GM21515 (cell line): ENCODE data around the gene GAD2.

ENCODE experiments used
- ATAC-seq: cut with Tn5 transposase; IDR thresholded peaks from one replicate; pipeline ENCODE4 v1.9.1; 2021; ENCODE audit not compliant: unreplicated experiment

GAD2 gene

DNA sequence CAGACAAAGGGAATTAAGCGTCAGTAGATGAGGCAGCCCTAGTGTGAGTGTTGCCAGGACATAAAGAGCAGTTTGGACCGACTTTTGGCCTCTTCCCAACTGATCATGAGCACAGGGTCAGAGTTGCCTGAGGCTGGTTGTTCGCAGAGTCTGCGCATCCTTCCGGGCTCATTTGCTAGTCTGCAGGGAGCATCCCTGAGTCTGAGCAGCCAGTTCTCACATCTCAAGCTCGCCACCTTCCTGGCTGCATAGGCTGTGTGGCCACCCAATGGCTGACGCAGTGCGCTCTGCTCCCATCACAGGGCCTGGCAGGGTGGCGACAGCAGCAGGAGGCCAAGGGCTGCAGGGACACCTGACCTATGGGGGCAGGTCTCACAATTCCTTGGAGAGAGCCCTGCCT, 5.0 kb downstream of the GAD2 start:
- no peak for ATAC-seq

- ATAC-seq, result no peak
Observed at GRCh38 chr10:26222563-26222962, 6.0 kb downstream of the GAD2 start.

DNA sequence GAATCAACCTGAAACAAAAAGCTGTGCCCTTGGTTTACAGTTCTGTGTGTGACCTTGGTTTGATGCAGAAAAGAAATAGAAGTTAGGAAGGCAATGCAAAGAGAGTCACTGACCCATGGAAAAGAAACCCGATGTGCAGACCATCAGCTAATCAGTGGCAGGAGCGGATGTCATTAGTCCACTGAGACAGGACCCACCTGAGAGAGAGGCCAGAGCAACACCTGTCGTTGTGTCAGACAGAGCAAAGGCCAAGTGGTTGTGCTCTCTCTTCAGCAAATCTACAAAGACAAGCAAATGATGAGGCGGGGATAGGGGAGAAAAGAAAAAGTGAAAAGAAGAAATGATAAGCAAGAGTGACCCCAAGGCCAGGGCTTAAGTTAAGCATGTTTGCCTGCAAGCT, 8.7 kb downstream of the GAD2 start:
- no peak for ATAC-seq

- ATAC-seq, result no peak
Observed at GRCh38 chr10:26227786-26228185, 11.2 kb downstream of the GAD2 start.

- ATAC-seq, result no peak
Observed at GRCh38 chr10:26232174-26232573, 15.6 kb downstream of the GAD2 start.

- ATAC-seq, result no peak
Observed at GRCh38 chr10:26235761-26236160, 19.2 kb downstream of the GAD2 start.

DNA sequence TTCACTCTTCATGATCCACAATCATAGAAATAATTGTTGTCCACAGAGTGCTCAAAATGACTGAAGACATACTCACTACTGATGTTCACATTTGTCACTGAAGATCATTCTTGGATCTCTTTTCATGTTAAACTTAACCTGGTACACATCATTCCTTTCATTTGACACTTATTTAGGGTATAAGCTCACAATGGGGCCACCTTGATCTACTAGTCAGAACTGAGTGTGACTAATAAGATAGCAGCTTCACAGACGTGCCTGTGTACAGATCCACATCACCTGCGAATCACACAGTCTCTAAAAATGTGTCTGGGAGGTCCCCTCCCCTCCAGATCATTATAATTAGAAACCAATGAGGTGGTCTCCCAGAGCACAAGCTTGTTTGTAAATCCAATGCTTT, 21.8 kb downstream of the GAD2 start:
- no peak for ATAC-seq

DNA sequence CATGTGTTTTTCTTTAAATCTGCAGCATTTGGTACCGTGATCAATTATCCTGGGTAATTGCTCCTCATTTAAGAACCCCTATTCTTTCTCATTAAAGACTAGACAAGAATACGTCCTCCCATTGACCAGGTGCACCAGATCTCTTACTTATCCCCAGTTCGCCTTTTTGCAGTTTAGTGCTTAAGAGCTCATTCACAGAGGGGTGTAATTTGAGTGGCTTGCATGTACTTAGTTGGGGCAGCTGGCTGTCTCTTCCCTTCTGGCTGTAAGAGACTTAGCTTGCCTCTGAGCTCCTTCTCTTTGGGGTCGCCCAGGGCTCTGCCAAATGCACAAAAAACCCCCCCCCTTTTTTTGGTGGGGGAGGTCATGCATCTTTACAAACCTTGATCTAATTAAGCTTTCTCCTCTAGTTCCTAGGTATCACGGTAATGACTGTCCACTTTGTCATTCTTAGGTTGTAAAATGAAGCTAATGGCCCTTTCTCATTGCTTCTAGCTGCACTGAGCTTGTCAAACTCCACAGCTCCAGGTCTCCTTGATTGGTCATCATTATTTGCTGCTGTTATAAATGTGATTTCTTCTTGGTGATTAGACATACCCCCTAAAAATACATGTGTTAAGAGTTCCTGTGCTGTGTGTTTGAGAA, 26.3 kb downstream of the GAD2 start:
- ATAC-seq, result no peak

DNA sequence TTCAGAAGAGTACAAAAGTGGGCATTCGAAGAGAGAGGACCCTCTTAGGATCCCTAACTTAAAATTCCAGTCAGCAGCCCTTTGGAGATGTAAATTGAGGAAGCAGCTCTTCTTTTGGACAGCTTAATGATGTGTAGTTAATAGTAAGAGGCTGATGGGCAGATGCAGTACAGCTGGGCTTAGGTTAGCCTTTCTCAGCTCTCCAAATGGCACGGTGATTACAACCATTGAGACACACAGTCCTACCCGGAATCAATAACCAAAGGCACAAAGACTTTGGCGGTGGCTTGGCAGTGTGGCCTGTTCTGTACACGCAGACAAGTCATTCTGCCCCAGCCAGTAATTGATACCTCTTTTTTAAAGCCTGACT, 26.8 kb downstream of the GAD2 start:
- ATAC-seq, result no peak

DNA sequence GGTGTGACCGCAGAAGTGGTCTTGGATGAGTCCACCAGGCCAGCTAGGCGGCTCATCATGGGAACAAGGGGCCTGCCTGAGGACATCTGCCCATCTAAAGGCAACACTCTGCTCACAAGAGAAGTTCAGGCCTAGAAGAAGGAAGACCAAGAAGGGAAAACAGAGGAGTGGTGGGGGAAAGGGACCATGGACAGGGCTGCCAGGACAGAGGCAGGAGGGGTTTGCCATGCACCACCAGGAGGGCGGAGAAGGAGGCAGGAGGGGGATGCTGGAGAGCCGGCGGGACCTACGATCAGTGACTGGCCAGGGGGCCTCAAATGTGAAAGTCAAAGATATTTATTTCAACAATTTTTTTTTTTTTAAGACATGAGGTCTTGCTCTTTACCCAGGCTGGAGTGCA, 33.1 kb downstream of the GAD2 start:
- ATAC-seq, result no peak

DNA sequence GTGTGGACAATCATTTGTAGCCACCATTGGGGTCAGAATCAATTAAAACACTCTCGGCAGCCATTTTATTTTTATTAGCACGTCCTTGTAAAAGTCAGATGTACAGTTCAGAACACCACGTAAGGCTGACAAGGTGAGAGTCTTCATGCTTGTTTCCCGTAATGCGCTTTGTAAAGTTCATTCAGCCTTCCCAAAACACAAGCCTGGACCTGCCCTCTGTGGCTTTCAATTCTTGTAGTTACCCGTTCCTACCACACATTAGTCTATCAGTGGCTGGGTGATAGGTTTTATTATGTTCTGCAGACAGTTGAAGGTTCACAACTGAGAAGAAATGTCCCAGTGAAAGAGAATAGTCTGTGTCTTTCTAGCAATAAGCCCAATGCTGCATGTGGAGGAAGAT, 35.4 kb downstream of the GAD2 start:
- no peak for ATAC-seq

DNA sequence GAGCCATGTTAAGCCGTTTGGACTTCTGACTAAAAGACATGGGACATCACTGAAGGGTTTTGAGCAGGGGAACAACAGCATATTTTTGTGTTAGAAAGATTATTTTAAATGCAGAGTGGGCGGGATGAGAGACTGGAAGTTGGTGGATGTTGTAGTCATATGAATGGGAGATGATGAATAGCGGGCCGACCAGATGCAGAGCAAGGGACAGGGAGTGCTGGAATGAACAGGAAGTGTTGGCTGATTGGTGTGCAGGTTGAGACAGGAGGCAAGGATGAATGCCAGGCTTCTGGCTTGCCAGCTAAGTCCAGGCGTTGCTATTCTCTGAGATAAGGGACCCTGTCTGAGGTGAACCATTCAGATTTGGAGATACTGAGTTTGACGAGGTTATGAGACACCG, 38.0 kb downstream of the GAD2 start:
- ATAC-seq, result no peak

GRCh38 chr10:26259341-26259740, 42.8 kb downstream of the GAD2 start:
- ATAC-seq, result no peak

DNA sequence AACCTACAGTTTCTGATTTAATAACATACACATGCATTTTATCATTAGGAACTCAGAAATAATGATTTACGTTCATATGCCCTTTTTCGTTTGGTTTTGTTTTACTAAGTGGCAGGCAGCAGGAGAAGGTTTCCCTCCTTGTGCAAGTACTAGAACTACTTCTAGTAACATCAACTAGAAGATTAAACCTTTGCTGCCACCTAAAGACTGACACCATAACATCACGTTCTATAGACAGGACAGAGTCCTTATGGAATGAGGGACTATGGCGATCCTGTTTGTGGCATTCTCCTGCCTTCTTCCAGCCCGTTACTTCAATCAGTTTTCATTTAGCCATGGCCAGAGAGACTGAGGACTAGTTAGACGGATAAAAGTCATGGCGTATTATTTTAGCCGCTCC, 53.2 kb downstream of the GAD2 start:
- no peak for ATAC-seq

DNA sequence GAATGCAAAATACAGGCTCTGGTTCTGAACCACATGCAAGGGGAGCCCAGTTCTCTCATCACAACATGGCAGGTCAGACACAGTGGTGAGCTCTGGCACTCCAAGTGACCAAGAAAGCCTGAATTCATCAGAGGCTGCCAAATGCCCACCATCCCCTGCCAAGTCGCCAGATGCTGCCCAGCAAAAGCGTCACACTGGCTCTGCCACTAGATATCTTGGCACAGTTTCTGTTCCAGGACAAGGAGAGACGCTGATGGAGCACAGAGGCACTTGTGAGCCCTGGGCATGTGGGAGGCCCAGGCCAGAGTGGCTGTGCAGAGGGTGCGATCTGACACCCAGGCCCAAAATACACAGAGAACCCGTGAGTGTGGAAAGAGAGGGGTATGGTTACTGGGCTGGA, 57.8 kb downstream of the GAD2 start:
- ATAC-seq, result no peak

DNA sequence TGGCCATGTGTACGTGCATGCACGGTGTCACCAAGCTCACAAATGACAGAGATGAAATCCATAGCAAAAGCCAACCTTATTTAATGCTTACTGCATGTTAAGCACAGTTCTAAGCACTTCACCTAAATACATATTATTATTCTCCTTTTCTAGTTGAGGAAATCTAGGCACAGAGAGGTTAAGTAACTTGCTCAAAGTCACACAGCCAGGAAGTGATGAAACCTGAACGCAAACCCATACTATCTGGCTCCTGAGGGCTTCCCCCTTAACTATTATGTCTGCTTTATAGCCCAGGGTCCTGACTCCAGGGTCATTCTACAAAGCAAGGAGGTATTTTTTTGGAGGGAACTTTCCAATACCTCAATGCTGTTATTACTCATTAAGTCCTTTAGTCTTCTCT, 61.7 kb downstream of the GAD2 start:
- no peak for ATAC-seq

DNA sequence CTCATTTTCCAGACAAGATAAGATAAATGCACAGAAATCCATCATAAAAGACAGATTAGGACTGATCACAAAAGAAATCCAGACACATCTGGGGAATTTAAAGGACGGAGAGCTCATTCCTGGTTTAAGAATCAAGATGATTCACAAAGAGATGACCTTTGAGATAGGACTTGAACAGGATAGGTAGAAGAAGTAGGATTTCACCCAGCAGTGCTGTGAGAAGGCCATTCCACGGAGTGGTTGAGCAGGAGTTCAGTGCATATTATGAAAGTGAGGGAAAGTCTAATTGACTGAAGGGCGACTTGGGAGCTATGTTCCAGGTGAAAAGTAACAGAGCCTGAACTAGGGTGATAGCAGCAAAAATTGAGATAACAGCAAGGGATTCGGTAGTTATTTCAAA, 73.7 kb downstream of the GAD2 start:
- no peak for ATAC-seq

- ATAC-seq, result no peak
Observed at GRCh38 chr10:26291721-26292480, 75.3 kb downstream of the GAD2 start.

- ATAC-seq, result no peak
Observed at GRCh38 chr10:26296360-26296759, 79.8 kb downstream of the GAD2 start.

DNA sequence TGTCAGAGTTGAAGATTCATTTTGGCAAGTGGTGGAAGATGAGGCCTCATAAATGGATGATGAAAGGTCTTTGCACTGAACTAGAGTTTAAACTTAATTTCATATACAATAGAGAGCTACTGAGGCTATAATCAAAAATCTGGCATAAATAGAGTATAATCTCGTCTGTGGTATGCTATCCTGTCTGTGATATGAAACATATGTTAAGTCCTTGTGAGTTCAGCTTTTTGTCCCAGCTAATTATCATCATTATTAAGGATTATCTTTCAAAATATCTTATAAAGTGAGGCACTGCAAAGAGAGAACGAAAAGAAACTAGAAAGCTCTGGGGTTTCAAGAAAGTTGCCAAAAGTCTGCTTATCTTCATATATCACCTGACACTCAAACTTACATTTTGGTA, 83.4 kb downstream of the GAD2 start:
- ATAC-seq, result no peak

- no peak for ATAC-seq
Observed at GRCh38 chr10:26303366-26303765, 86.8 kb downstream of the GAD2 start.

- ATAC-seq, result no peak
Observed at GRCh38 chr10:26310361-26310760, 93.8 kb downstream of the GAD2 start.

- ATAC-seq, result no peak
Observed at GRCh38 chr10:26311383-26311940, 94.9 kb downstream of the GAD2 start.
